OCI-LY7 (cell line): ENCODE data around the gene IFITM2. TPM values are rescaled to one million over a fixed set of nuclear protein-coding genes. Genes with fewer than 3 reads are reported as not detected.

Source experiments
- BruUV-seq: library from RNA; stranded (reverse); fragments of 400-500 nt; replicated peaks from 2 replicates; lab custom pipeline; 2021; lab: Mats Ljungman, UMichigan
- CTCF ChIA-PET: fragments of 300-600 bp; sonication (Branson Sonifier 250); formaldehyde crosslinking; loops from one replicate; lab custom pipeline; 2022; ENCODE audit warnings: antibody characterized with exemption; ENCODE audit not compliant: unreplicated experiment; lab: Charles Lee
- POLR2A ChIA-PET: fragments of 300-600 bp; sonication (Branson Sonifier 250); formaldehyde crosslinking; loops from one replicate; lab custom pipeline; 2022; ENCODE audit warnings: antibody characterized with exemption; lab: Charles Lee
- DNase-seq: peaks from one replicate; pipeline ENCODE4 v3.0.0-alpha.2; 2015; ENCODE audit warnings: low spot score
- H2AFZ ChIP-seq: fragments of 200-600 bp; sonication (generic), shearing (Covaris generic); 2 replicates; pipeline ENCODE4 v1.6.1; 2014; ENCODE audit warnings: mild to moderate bottlenecking, antibody characterized with exemption, low read length, moderate library complexity
- H3K27ac ChIP-seq: fragments of 200-600 bp; sonication (generic); 2 replicates; pipeline ENCODE4 v1.5.1; 2014; ENCODE audit warnings: mixed run types, low read depth, mild to moderate bottlenecking, moderate library complexity, low read length, inconsistent platforms; ENCODE audit not compliant: poor library complexity, severe bottlenecking
- H3K36me3 ChIP-seq: fragments of 200-600 bp; sonication (generic); 2 replicates; pipeline ENCODE4 v1.6.1; 2014; ENCODE audit warnings: mild to moderate bottlenecking, antibody characterized with exemption, low read length, moderate library complexity, mixed read lengths; ENCODE audit not compliant: insufficient read depth
- H3K4me1 ChIP-seq: fragments of 200-600 bp; sonication (generic); 2 replicates; pipeline ENCODE4 v1.5.1; 2014; ENCODE audit warnings: mild to moderate bottlenecking, low read length; ENCODE audit not compliant: insufficient read depth, poor library complexity, severe bottlenecking
- H3K4me2 ChIP-seq: fragments of 200-600 bp; sonication (generic); 2 replicates; pipeline ENCODE4 v1.6.1; 2014; ENCODE audit warnings: mild to moderate bottlenecking, low read length
- H3K4me3 ChIP-seq: fragments of 200-600 bp; sonication (generic); 2 replicates; pipeline ENCODE4 v1.5.1; 2014; ENCODE audit warnings: mild to moderate bottlenecking, low read depth, low read length; ENCODE audit not compliant: poor library complexity, severe bottlenecking
- H3K79me2 ChIP-seq: fragments of 200-600 bp; sonication (generic); 2 replicates; pipeline ENCODE4 v1.6.1; 2016; ENCODE audit warnings: low read depth, mild to moderate bottlenecking, low read length, moderate library complexity, mixed read lengths; ENCODE audit not compliant: insufficient read depth
- H3K9me2 ChIP-seq: fragments of 200-600 bp; sonication (generic); 2 replicates; pipeline ENCODE4 v1.6.1; 2016; ENCODE audit warnings: mild to moderate bottlenecking, low read length, mixed read lengths; ENCODE audit not compliant: insufficient read depth
- H3K9me3 ChIP-seq: fragments of 200-600 bp; sonication (generic); 2 replicates; pipeline ENCODE4 v1.6.1; 2014; ENCODE audit warnings: mild to moderate bottlenecking, mixed run types, low read length, mixed read lengths
- H4K20me1 ChIP-seq: fragments of 200-600 bp; sonication (generic); 2 replicates; pipeline ENCODE4 v1.6.1; 2014; ENCODE audit warnings: mild to moderate bottlenecking, antibody characterized with exemption, low read length, moderate library complexity, mixed read lengths; ENCODE audit not compliant: insufficient read depth
- CTCF ChIP-seq: fragments of 200-600 bp; sonication (generic); conservative IDR thresholded peaks from 2 replicates; pipeline ENCODE4 v1.5.1; 2014; ENCODE audit warnings: mild to moderate bottlenecking, antibody characterized with exemption, low read length, moderate library complexity, mixed read lengths
- EZH2phosphoT487 ChIP-seq: fragments of 200-600 bp; sonication (generic); IDR thresholded peaks from 2 replicates; pipeline ENCODE4 v1.6.1; 2018; ENCODE audit warnings: low read depth, borderline replicate concordance, mild to moderate bottlenecking, mixed run types, antibody characterized with exemption, low read length, moderate library complexity, mixed read lengths
- intact Hi-C: fragments of 100-400 bp; cut with micrococcal nuclease; formaldehyde crosslinking; loops from one replicate; pipeline ENCODE4 v1.10.0; 2022; ENCODE audit not compliant: unreplicated experiment
- total RNA-seq, 2 experiments: library from RNA; depleted of rRNA in 1 of 2; stranded (reverse); fragments of >200 nt in 1 of 2; shearing (Covaris generic) in 1 of 2; gene quantifications; 2 replicates each; pipeline ENCODE4 v1.2.3, GENCODE V29; 2014 to 2022

IFITM2 gene
- total RNA-seq, 2 experiments from 2014 or later: 22.1 to 117 TPM

- H3K36me3 ChIP-seq: no peaks in the 10 kb centered on the region
- no peak for DNase-seq
- intact Hi-C loops: no loop called here
- H3K4me1 ChIP-seq: no peaks in the 10 kb centered on the region
- no peaks in the 10 kb centered on the region for H3K9me3 ChIP-seq
- H3K79me2 ChIP-seq: no peaks in the 10 kb centered on the region
- no peaks in the 10 kb centered on the region for H3K9me2 ChIP-seq
- H2AFZ ChIP-seq: no peak overlapping the region
- no peak overlapping the region for H3K4me2 ChIP-seq
- BruUV-seq: no TSS peak
- ChIA-PET POLR2A (interaction anchor here (0.7 kb wide), 2 partner anchors 16 to 58 kb away, joined by 3 to 4 read pairs; no protein-coding TSS in a partner anchor), CTCF (no interaction called here)
- H3K4me3 ChIP-seq: no peak overlapping the region
- no peaks in the 10 kb centered on the region for H4K20me1 ChIP-seq
- no peak for TF ChIP-seq CTCF
- no peak for TF ChIP-seq EZH2phosphoT487
- H3K27ac ChIP-seq: no peak overlapping the region
These were observed 24.8 kb upstream of the IFITM2 start for GRCh38 chr11:282630-283360.

- ChIA-PET CTCF (no interaction called here), POLR2A (interaction anchor here (0.7 kb wide), 2 partner anchors 15 to 59 kb away, joined by 3 to 4 read pairs; no protein-coding TSS in a partner anchor)
- Histone ChIP-seq H4K20me1 (no peaks in the 10 kb centered on the region), H3K79me2 (no peaks in the 10 kb centered on the region), H3K9me3 (no peaks in the 10 kb centered on the region), H3K27ac (no peak overlapping the region), H3K4me1 (no peaks in the 10 kb centered on the region), H3K4me2 (no peak overlapping the region), H3K4me3 (no peak overlapping the region), H3K36me3 (no peaks in the 10 kb centered on the region), H2AFZ (no peak overlapping the region), H3K9me2 (no peaks in the 10 kb centered on the region)
- TF ChIP-seq EZH2phosphoT487 (no peak), CTCF (no peak)
- intact Hi-C loops: no loop called here
- no peak for DNase-seq
- no TSS peak for BruUV-seq
These were observed 24.1 kb upstream of the IFITM2 start for GRCh38 chr11:283405-284104.
